ENCODE results near the gene HDDC3.

DNA sequence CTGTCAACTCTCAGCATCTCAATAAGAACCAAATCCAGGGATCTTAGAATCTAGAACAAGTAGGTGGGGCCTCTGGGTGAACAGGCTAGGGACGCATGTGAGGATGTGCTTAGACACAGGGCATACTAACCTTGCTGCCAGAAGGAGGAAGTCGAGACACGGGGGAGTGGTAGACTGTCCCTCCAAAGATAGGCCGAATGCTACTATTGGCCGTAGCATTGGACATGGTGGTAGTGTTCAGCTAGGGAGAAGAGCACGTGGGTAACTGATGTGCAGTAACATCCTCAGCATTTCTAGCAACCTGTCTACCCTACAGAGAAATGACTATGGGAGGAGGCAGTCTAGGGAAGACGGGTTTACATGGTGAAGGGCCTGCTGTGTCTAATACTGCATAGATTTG is 37.9 kb upstream of the HDDC3 start:
- no peak for TF ChIP-seq ZNF24 (IDR thresholded peaks at IDR 0.05)
- TF ChIP-seq, protein P1, sequence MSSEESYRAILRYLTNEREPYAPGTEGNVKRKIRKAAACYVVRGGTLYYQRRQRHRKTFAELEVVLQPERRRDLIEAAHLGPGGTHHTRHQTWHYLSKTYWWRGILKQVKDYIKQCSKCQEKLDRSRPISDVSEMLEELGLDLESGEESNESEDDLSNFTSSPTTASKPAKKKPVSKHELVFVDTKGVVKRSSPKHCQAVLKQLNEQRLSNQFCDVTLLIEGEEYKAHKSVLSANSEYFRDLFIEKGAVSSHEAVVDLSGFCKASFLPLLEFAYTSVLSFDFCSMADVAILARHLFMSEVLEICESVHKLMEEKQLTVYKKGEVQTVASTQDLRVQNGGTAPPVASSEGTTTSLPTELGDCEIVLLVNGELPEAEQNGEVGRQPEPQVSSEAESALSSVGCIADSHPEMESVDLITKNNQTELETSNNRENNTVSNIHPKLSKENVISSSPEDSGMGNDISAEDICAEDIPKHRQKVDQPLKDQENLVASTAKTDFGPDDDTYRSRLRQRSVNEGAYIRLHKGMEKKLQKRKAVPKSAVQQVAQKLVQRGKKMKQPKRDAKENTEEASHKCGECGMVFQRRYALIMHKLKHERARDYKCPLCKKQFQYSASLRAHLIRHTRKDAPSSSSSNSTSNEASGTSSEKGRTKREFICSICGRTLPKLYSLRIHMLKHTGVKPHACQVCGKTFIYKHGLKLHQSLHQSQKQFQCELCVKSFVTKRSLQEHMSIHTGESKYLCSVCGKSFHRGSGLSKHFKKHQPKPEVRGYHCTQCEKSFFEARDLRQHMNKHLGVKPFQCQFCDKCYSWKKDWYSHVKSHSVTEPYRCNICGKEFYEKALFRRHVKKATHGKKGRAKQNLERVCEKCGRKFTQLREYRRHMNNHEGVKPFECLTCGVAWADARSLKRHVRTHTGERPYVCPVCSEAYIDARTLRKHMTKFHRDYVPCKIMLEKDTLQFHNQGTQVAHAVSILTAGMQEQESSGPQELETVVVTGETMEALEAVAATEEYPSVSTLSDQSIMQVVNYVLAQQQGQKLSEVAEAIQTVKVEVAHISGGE (CRISPR knock-in tag; IDR thresholded peaks at IDR 0.05) = no peak
